GM06990 (cell line): ENCODE measurements around the gene GUK1.
"Not testable (repeated sequence)": the region's sequence is repeated elsewhere in the genome, so short reads cannot be mapped to it uniquely, and the experiment has no call there.

ENCODE experiments used
- DNase-seq: peaks from one replicate; pipeline ENCODE4 v3.0.0-alpha.2; 2011; ENCODE audit not compliant: insufficient read length; ENCODE audit errors: extremely low read depth
- H3K27me3 ChIP-seq: replicated peaks from 2 replicates; pipeline ENCODE4 v1.6.0; 2011; ENCODE audit warnings: low read length; ENCODE audit not compliant: control insufficient read depth, insufficient read depth
- H3K36me3 ChIP-seq: 2 replicates; pipeline ENCODE4 v1.5.1; 2011; ENCODE audit warnings: low read length; ENCODE audit not compliant: control insufficient read depth, insufficient read depth
- H3K4me3 ChIP-seq: replicated peaks from 2 replicates; pipeline ENCODE4 v1.5.1; 2011; ENCODE audit warnings: low read depth, mild to moderate bottlenecking, control low read depth, low read length
- TF ChIP-seq, protein P1 (sequence below): IDR thresholded peaks from 2 replicates; pipeline ENCODE4 v1.5.1; 2011; ENCODE audit warnings: low read length, control low read depth, mild to moderate bottlenecking, inconsistent platforms; ENCODE audit not compliant: insufficient read depth, poor library complexity, severe bottlenecking

The GUK1 gene

GRCh38 chr1:228172591-228173527 lies 32.8 kb downstream of the GUK1 start:
- Histone ChIP-seq H3K36me3 (no peaks in the 10 kb centered on the region; the same call in none of the 2 replicates), H3K27me3 (no peaks in the 10 kb centered on the region), H3K4me3 (no peak overlapping the region)
- TF ChIP-seq, protein P1, sequence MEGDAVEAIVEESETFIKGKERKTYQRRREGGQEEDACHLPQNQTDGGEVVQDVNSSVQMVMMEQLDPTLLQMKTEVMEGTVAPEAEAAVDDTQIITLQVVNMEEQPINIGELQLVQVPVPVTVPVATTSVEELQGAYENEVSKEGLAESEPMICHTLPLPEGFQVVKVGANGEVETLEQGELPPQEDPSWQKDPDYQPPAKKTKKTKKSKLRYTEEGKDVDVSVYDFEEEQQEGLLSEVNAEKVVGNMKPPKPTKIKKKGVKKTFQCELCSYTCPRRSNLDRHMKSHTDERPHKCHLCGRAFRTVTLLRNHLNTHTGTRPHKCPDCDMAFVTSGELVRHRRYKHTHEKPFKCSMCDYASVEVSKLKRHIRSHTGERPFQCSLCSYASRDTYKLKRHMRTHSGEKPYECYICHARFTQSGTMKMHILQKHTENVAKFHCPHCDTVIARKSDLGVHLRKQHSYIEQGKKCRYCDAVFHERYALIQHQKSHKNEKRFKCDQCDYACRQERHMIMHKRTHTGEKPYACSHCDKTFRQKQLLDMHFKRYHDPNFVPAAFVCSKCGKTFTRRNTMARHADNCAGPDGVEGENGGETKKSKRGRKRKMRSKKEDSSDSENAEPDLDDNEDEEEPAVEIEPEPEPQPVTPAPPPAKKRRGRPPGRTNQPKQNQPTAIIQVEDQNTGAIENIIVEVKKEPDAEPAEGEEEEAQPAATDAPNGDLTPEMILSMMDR = no peak
- no peak for DNase-seq

- H3K36me3 ChIP-seq, H3K4me3 ChIP-seq, H3K27me3 ChIP-seq, DNase-seq: not testable (repeated sequence)
Measured at GRCh38 chr1:228173528-228174481, 33.7 kb downstream of the GUK1 start.

GRCh38 chr1:228174482-228175315 lies 34.6 kb downstream of the GUK1 start:
- Histone ChIP-seq H3K27me3 (no peaks in the 10 kb centered on the region), H3K36me3 (no peaks in the 10 kb centered on the region; the same call in none of the 2 replicates), H3K4me3 (no peak overlapping the region)
- no peak for DNase-seq
- TF ChIP-seq, protein P1 = no peak

- DNase-seq = no peak
- H3K27me3 ChIP-seq = no peaks in the 10 kb centered on the region
- H3K4me3 ChIP-seq = no peak overlapping the region
- TF ChIP-seq, protein P1 = no peak
- no peaks in the 10 kb centered on the region; the same call in none of the 2 replicates for H3K36me3 ChIP-seq
Measured at GRCh38 chr1:228175316-228176023, 35.4 kb downstream of the GUK1 start.

DNA sequence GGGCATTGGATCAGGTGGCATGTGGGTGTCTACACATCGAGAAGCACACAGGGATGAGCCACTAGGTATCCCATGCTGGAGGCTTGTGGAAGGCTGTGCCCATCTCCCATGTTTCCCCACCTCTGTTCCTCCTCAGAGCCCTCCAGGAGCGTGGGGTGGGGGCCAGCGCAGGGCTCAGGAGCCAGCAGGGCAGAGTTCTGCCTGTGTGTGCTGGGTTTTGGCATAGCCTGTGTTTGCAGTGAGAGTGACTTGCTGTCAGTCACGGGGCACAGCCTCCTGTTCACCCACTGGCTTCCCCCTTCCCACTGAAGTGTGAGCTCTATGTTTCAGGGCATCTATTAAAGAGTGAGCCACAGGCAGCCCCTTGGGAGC lies 35.9 kb downstream of the GUK1 start:
- H3K27me3 ChIP-seq = no peaks in the 10 kb centered on the region
- TF ChIP-seq, protein P1 = no peak
- no peak overlapping the region for H3K4me3 ChIP-seq
- no peak for DNase-seq
- no peaks in the 10 kb centered on the region; the same call in 1 of the 2 replicates for H3K36me3 ChIP-seq
